ENCODE results near the gene PSMG2.
A peak's percentile ranks its signal among the peaks of the same experiment; 100 is the strongest.

Gene PSMG2

GRCh38 chr18:12659904-12660605 is 42.8 kb upstream of the PSMG2 start:
- Histone ChIP-seq H3K9me3 (replicated peaks in 1 of 2; ENCODE audit: control insufficient read depth in 2 of 2, insufficient read depth in 1 of 2, low read depth in 1 of 2, low read length in 2 of 2) (no peaks in the 10 kb centered on the region), H3K27me3 (ENCODE audit: control insufficient read depth in 3 of 3, insufficient read depth in 3 of 3, low read depth in 1 of 3, low read length in 3 of 3) (peaks cover 0 to 6% (median 0%) of the 10 kb centered on the region in 3 experiments), H2AK5ac (ENCODE audit: low read depth, low read length) (no peak overlapping the region), H2AFZ (ENCODE audit: low read length) (no peak overlapping the region), H4K91ac (ENCODE audit: low read depth, low read length, poor library complexity) (no peak overlapping the region), H3K36me3 (replicated peaks in 1 of 2; ENCODE audit: control insufficient read depth in 2 of 2, insufficient read depth in 2 of 2, low read length in 2 of 2) (peaks cover 0 to 31% of the 10 kb centered on the region in 2 donors), H2BK120ac (ENCODE audit: low read depth, low read length) (no peak overlapping the region), H3K9ac (ENCODE audit: low read depth, low read length, poor library complexity) (no peak overlapping the region), H4K8ac (ENCODE audit: low read depth, low read length) (no peak overlapping the region), H3K14ac (ENCODE audit: low read length) (no peak overlapping the region), H3K23ac (ENCODE audit: low read depth, low read length, poor library complexity) (no peak overlapping the region), H3K79me1 (ENCODE audit: low read depth, low read length) (no peaks in the 10 kb centered on the region), H3K4ac (ENCODE audit: low read length) (no peak overlapping the region), H2BK5ac (ENCODE audit: low read length) (no peak overlapping the region), H2BK12ac (ENCODE audit: low read length) (no peak overlapping the region), H3K4me2 (ENCODE audit: insufficient read depth, low read length, poor library complexity, severe bottlenecking) (no peak overlapping the region), H2BK15ac (ENCODE audit: low read length) (no peak overlapping the region), H3K27ac (replicated peaks; ENCODE audit: low read length) (no peak overlapping the region), H3K18ac (ENCODE audit: low read length) (no peak overlapping the region), H3K4me1 (ENCODE audit: control insufficient read depth in 2 of 2, insufficient read depth in 1 of 2, low read depth in 1 of 2, low read length in 2 of 2) (peaks cover 2% of the 10 kb centered on the region in 2 donors), H3K4me3 (ENCODE audit: low read length in 2 of 2) (no peak overlapping the region)
- WGBS, 2 donors (ENCODE audit: extremely low coverage in 2 of 2, insufficient read length in 2 of 2, insufficient replicate concordance in 1 of 2) = no CpG with 5 or more reads among the region's 9 CpGs
- peak; percentile 45 for DNase-seq (ENCODE audit: low spot score)

GRCh38 chr18:12668041-12668440 is 34.8 kb upstream of the PSMG2 start:
- Histone ChIP-seq H3K18ac (ENCODE audit: low read length) (no peak overlapping the region), H4K8ac (ENCODE audit: low read depth, low read length) (no peak overlapping the region), H3K27me3 (ENCODE audit: control insufficient read depth in 3 of 3, insufficient read depth in 3 of 3, low read depth in 1 of 3, low read length in 3 of 3) (no peaks in the 10 kb centered on the region), H2AK5ac (ENCODE audit: low read depth, low read length) (no peak overlapping the region), H2BK15ac (ENCODE audit: low read length) (no peak overlapping the region), H2BK12ac (ENCODE audit: low read length) (no peak overlapping the region), H3K4me1 (ENCODE audit: control insufficient read depth in 2 of 2, insufficient read depth in 1 of 2, low read depth in 1 of 2, low read length in 2 of 2) (no peaks in the 10 kb centered on the region), H3K14ac (ENCODE audit: low read length) (no peak overlapping the region), H3K4me3 (ENCODE audit: low read length in 2 of 2) (no peak overlapping the region), H3K4ac (ENCODE audit: low read length) (no peak overlapping the region), H2BK120ac (ENCODE audit: low read depth, low read length) (no peak overlapping the region), H3K27ac (replicated peaks; ENCODE audit: low read length) (no peak overlapping the region), H3K9me3 (replicated peaks in 1 of 2; ENCODE audit: control insufficient read depth in 2 of 2, insufficient read depth in 1 of 2, low read depth in 1 of 2, low read length in 2 of 2) (no peaks in the 10 kb centered on the region), H2BK5ac (ENCODE audit: low read length) (no peak overlapping the region), H4K91ac (ENCODE audit: low read depth, low read length, poor library complexity) (no peak overlapping the region), H3K9ac (ENCODE audit: low read depth, low read length, poor library complexity) (no peak overlapping the region), H3K23ac (ENCODE audit: low read depth, low read length, poor library complexity) (no peak overlapping the region), H2AFZ (ENCODE audit: low read length) (no peak overlapping the region), H3K36me3 (replicated peaks in 1 of 2; ENCODE audit: control insufficient read depth in 2 of 2, insufficient read depth in 2 of 2, low read length in 2 of 2) (peaks cover 0 to 47% of the 10 kb centered on the region in 2 donors), H3K79me1 (ENCODE audit: low read depth, low read length) (no peaks in the 10 kb centered on the region), H3K4me2 (ENCODE audit: insufficient read depth, low read length, poor library complexity, severe bottlenecking) (no peak overlapping the region)
- no peak for DNase-seq (ENCODE audit: low spot score)
- WGBS, 2 donors (ENCODE audit: extremely low coverage in 2 of 2, insufficient read length in 2 of 2, insufficient replicate concordance in 1 of 2) = no CpG with 5 or more reads among the region's 5 CpGs

DNA sequence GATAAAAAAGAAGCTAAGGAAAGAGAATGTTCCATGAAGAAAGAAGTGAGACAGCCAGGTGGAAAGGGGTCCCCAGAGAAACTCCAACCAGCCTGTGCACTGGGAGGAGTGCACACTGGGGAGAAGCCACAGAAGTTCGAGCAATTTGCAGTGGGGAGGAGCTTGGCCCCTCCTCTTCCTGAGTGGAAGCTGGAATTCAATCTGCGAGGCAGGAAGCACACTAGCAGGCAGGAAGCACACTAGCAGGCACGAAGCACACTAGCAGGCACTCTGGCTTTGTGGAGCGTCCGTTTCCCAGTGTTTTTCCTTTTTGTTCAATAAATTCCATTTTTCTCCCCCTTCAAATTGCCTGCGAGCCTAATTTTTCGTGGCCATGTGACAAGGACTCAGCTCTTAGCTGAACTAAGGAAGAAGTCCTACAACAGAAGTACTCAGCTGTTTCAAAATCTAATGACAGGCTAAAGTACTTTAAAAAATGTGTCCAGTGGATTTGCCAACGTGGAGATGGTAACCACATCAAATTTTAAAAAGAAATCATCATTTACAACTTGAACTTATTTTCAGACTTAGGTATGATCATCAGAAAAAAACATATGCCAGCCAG is 23.6 kb upstream of the PSMG2 start:
- no peak for DNase-seq (ENCODE audit: low spot score)
- Histone ChIP-seq H3K79me1 (ENCODE audit: low read depth, low read length) (no peaks in the 10 kb centered on the region), H3K9me3 (replicated peaks in 1 of 2; ENCODE audit: control insufficient read depth in 2 of 2, insufficient read depth in 1 of 2, low read depth in 1 of 2, low read length in 2 of 2) (no peaks in the 10 kb centered on the region), H3K23ac (ENCODE audit: low read depth, low read length, poor library complexity) (no peak overlapping the region), H4K91ac (ENCODE audit: low read depth, low read length, poor library complexity) (no peak overlapping the region), H2BK120ac (ENCODE audit: low read depth, low read length) (no peak overlapping the region), H2AK5ac (ENCODE audit: low read depth, low read length) (no peak overlapping the region), H2BK12ac (ENCODE audit: low read length) (no peak overlapping the region), H2AFZ (ENCODE audit: low read length) (peak overlapping the region; percentile 21), H3K36me3 (replicated peaks in 1 of 2; ENCODE audit: control insufficient read depth in 2 of 2, insufficient read depth in 2 of 2, low read length in 2 of 2) (peaks cover 16 to 84% of the 10 kb centered on the region in 2 donors), H2BK15ac (ENCODE audit: low read length) (no peak overlapping the region), H3K4me1 (ENCODE audit: control insufficient read depth in 2 of 2, insufficient read depth in 1 of 2, low read depth in 1 of 2, low read length in 2 of 2) (peaks cover 0 to 6% of the 10 kb centered on the region in 2 donors), H4K8ac (ENCODE audit: low read depth, low read length) (no peak overlapping the region), H3K4me3 (ENCODE audit: low read length in 2 of 2) (no peak overlapping the region), H2BK5ac (ENCODE audit: low read length) (no peak overlapping the region), H3K27ac (replicated peaks; ENCODE audit: low read length) (no peak overlapping the region), H3K4ac (ENCODE audit: low read length) (no peak overlapping the region), H3K14ac (ENCODE audit: low read length) (no peak overlapping the region), H3K4me2 (ENCODE audit: insufficient read depth, low read length, poor library complexity, severe bottlenecking) (no peak overlapping the region), H3K9ac (ENCODE audit: low read depth, low read length, poor library complexity) (no peak overlapping the region), H3K27me3 (ENCODE audit: control insufficient read depth in 3 of 3, insufficient read depth in 3 of 3, low read depth in 1 of 3, low read length in 3 of 3) (no peaks in the 10 kb centered on the region), H3K18ac (ENCODE audit: low read length) (no peak overlapping the region)
- WGBS, 2 donors (ENCODE audit: extremely low coverage in 2 of 2, insufficient read length in 2 of 2, insufficient replicate concordance in 1 of 2) = no CpG with 5 or more reads among the region's 8 CpGs

DNA sequence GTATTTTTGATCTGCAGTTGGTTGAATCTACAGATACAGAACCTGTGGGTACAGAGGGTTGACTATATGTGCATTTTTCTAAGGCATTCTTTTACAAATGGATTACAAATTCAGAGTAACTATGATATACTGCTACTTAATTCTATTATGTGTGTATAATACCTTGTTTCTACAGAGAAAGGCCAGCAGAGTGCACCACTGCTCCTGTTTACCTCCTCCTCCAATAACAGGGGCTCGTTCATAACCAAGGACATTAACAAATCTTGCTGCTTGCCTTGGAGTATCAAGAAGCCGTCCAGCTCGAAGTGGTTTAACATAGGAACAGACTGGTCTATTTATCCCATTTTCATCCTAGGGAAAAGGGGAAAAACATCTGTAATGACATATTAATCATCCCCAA is 16.7 kb upstream of the PSMG2 start:
- Histone ChIP-seq H3K23ac (ENCODE audit: low read depth, low read length, poor library complexity) (no peak overlapping the region), H3K4me2 (ENCODE audit: insufficient read depth, low read length, poor library complexity, severe bottlenecking) (no peak overlapping the region), H2AFZ (ENCODE audit: low read length) (no peak overlapping the region), H2BK15ac (ENCODE audit: low read length) (no peak overlapping the region), H3K18ac (ENCODE audit: low read length) (no peak overlapping the region), H3K4ac (ENCODE audit: low read length) (no peak overlapping the region), H3K4me3 (ENCODE audit: low read length in 2 of 2) (no peak overlapping the region), H3K14ac (ENCODE audit: low read length) (no peak overlapping the region), H4K91ac (ENCODE audit: low read depth, low read length, poor library complexity) (no peak overlapping the region), H2BK12ac (ENCODE audit: low read length) (no peak overlapping the region), H3K9ac (ENCODE audit: low read depth, low read length, poor library complexity) (no peak overlapping the region), H3K36me3 (replicated peaks in 1 of 2; ENCODE audit: control insufficient read depth in 2 of 2, insufficient read depth in 2 of 2, low read length in 2 of 2) (peaks cover 3 to 87% of the 10 kb centered on the region in 2 donors), H3K27ac (replicated peaks; ENCODE audit: low read length) (no peak overlapping the region), H3K9me3 (replicated peaks in 1 of 2; ENCODE audit: control insufficient read depth in 2 of 2, insufficient read depth in 1 of 2, low read depth in 1 of 2, low read length in 2 of 2) (no peaks in the 10 kb centered on the region), H2AK5ac (ENCODE audit: low read depth, low read length) (no peak overlapping the region), H3K27me3 (ENCODE audit: control insufficient read depth in 3 of 3, insufficient read depth in 3 of 3, low read depth in 1 of 3, low read length in 3 of 3) (no peaks in the 10 kb centered on the region), H2BK120ac (ENCODE audit: low read depth, low read length) (no peak overlapping the region), H3K79me1 (ENCODE audit: low read depth, low read length) (no peaks in the 10 kb centered on the region), H3K4me1 (ENCODE audit: control insufficient read depth in 2 of 2, insufficient read depth in 1 of 2, low read depth in 1 of 2, low read length in 2 of 2) (no peaks in the 10 kb centered on the region), H4K8ac (ENCODE audit: low read depth, low read length) (no peak overlapping the region), H2BK5ac (ENCODE audit: low read length) (no peak overlapping the region)
- DNase-seq (ENCODE audit: low spot score) = no peak
- WGBS, 2 donors (ENCODE audit: extremely low coverage in 2 of 2, insufficient read length in 2 of 2, insufficient replicate concordance in 1 of 2) = no CpG with 5 or more reads among the region's 3 CpGs

All from neuronal stem cell (in vitro differentiated cells).